Measurements from ENCODE around the gene POGZ. TPM values are rescaled to one million over a fixed set of nuclear protein-coding genes. Genes with fewer than 3 reads are reported as not detected.

POGZ gene
- total RNA-seq, 1 experiment from 2014 or later = 98.4 TPM

DNA sequence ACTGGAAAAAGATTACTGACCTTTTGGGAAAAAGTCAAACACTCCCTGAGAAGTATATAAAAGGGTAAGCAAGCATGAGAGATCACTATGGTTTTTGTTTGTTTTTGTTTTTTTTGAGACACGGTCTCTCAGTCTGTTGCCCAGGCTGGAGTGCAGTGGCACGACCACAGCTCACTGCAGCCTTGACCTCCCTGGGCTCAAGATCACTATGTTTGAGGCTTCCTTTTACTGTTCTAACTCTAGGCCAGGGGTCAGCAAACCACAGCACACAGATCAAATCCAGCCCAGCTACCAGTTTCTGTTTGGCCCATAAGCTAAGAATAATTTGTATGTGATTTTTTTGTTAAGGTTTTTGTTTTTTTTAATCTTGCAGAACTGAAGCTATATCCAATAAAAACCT lies 34.2 kb downstream of the POGZ start:
- ChIA-PET CTCF (no interaction called here), POLR2A (ENCODE audit: low non-redundant PET) (no interaction called here)
- intact Hi-C loops (cut with micrococcal nuclease; ENCODE audit: unreplicated experiment) = no loop called here
- TF ChIP-seq CTCF (conservative IDR thresholded peaks at IDR 0.05; ENCODE audit: low read depth, low read length) (no peak), EZH2 (IDR thresholded peaks at IDR 0.05; ENCODE audit: borderline replicate concordance, low read depth, low read length, poor library complexity, severe bottlenecking) (no peak)
- H3K36me3 ChIP-seq (ENCODE audit: insufficient read depth, low read length, poor library complexity, severe bottlenecking) = peaks cover 93% of the 10 kb centered on the region
- no peaks in the 10 kb centered on the region for H3K9me3 ChIP-seq (ENCODE audit: low read depth, low read length, poor library complexity, severe bottlenecking)
- no peak overlapping the region for H3K4me3 ChIP-seq (ENCODE audit: low read depth, low read length, poor library complexity, severe bottlenecking)
- no TSS peak for BruUV-seq (replicated peaks)
- no peak overlapping the region for H3K27ac ChIP-seq (ENCODE audit: low read depth, low read length, poor library complexity, severe bottlenecking)
- H3K27me3 ChIP-seq (replicated peaks; ENCODE audit: insufficient read depth, low read depth, low read length, poor library complexity) = no peaks in the 10 kb centered on the region
- no peak for DNase-seq (ENCODE audit: low spot score)
- no peaks in the 10 kb centered on the region for H3K4me1 ChIP-seq (ENCODE audit: insufficient read depth, low read length, poor library complexity, severe bottlenecking)

GRCh38 chr1:151419819-151420218 lies 39.5 kb downstream of the POGZ start:
- Histone ChIP-seq H3K27me3 (replicated peaks; ENCODE audit: insufficient read depth, low read depth, low read length, poor library complexity) (no peaks in the 10 kb centered on the region), H3K4me3 (ENCODE audit: low read depth, low read length, poor library complexity, severe bottlenecking) (no peak overlapping the region), H3K4me1 (ENCODE audit: insufficient read depth, low read length, poor library complexity, severe bottlenecking) (no peaks in the 10 kb centered on the region), H3K27ac (ENCODE audit: low read depth, low read length, poor library complexity, severe bottlenecking) (no peak overlapping the region), H3K9me3 (ENCODE audit: low read depth, low read length, poor library complexity, severe bottlenecking) (no peaks in the 10 kb centered on the region), H3K36me3 (ENCODE audit: insufficient read depth, low read length, poor library complexity, severe bottlenecking) (peaks cover 69% of the 10 kb centered on the region)
- no peak for TF ChIP-seq CTCF (conservative IDR thresholded peaks at IDR 0.05; ENCODE audit: low read depth, low read length)
- TF ChIP-seq EZH2 (IDR thresholded peaks at IDR 0.05; ENCODE audit: borderline replicate concordance, low read depth, low read length, poor library complexity, severe bottlenecking) = no peak
- ChIA-PET CTCF (no interaction called here), POLR2A (ENCODE audit: low non-redundant PET) (no interaction called here)
- no TSS peak for BruUV-seq (replicated peaks)
- DNase-seq (ENCODE audit: low spot score) = no peak
- intact Hi-C loops (cut with micrococcal nuclease; ENCODE audit: unreplicated experiment) = no loop called here

DNA sequence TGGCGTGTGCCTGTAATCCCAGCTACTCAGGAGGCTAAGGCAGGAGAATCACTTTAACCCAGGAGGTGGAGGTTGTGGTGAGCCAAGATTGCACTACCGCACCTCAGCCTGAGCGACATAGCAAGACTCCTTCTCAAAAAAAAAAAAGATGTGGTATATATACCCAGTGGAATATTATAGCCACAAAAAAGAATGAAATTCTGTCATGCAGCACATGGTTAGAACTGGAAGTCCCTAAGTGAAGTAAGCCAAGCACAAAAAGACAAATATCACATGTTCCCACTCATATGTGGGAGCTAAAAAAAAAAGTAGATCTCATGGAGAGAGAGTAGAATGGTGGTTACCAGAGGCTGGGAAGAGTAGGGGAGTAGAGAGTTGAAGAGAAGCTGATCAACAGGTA lies 41.2 kb downstream of the POGZ start:
- ChIA-PET POLR2A (ENCODE audit: low non-redundant PET) (no interaction called here), CTCF (no interaction called here)
- intact Hi-C loops (cut with micrococcal nuclease; ENCODE audit: unreplicated experiment) = no loop called here

More for the DNA sequence above, 41.2 kb downstream of the POGZ start:
- no peak for DNase-seq (ENCODE audit: low spot score)
- Histone ChIP-seq H3K27me3 (replicated peaks; ENCODE audit: insufficient read depth, low read depth, low read length, poor library complexity) (no peaks in the 10 kb centered on the region), H3K27ac (ENCODE audit: low read depth, low read length, poor library complexity, severe bottlenecking) (no peak overlapping the region), H3K4me3 (ENCODE audit: low read depth, low read length, poor library complexity, severe bottlenecking) (no peak overlapping the region), H3K9me3 (ENCODE audit: low read depth, low read length, poor library complexity, severe bottlenecking) (no peaks in the 10 kb centered on the region), H3K4me1 (ENCODE audit: insufficient read depth, low read length, poor library complexity, severe bottlenecking) (no peaks in the 10 kb centered on the region), H3K36me3 (ENCODE audit: insufficient read depth, low read length, poor library complexity, severe bottlenecking) (peaks cover 63% of the 10 kb centered on the region)
- TF ChIP-seq CTCF (conservative IDR thresholded peaks at IDR 0.05; ENCODE audit: low read depth, low read length) = no peak
- BruUV-seq (replicated peaks) = no TSS peak
